ENCODE measurements around the gene JUND. TPM values are rescaled to one million over a fixed set of nuclear protein-coding genes. Genes with fewer than 3 reads are reported as not detected.

The JUND gene
- total and polyA plus RNA-seq, 2 of the 8 experiments (the other 6 are each of a cell fraction or from before 2014, with no cell fraction given): 54.0 to 77.5 TPM

- Histone ChIP-seq H3K27ac (ENCODE audit: low read depth, low read length) (no peak overlapping the region), H3K56ac (replicated peaks; ENCODE audit: insufficient read length, low read depth, low read length) (no peak overlapping the region), H3K27me3 (replicated peaks in 1 of 4; ENCODE audit: control insufficient read depth in 3 of 4, extremely low read depth in 1 of 4, insufficient read depth in 3 of 4, low read length in 3 of 4) (no peaks in the 10 kb centered on the region), H3K14ac (ENCODE audit: insufficient read length) (no peak overlapping the region), H3K23ac (ENCODE audit: insufficient read length) (no peak overlapping the region), H2BK120ac (replicated peaks; ENCODE audit: low read depth, low read length) (no peak overlapping the region), H3K18ac (ENCODE audit: extremely low read depth, low read length) (no peak overlapping the region), H3K4me2 (ENCODE audit: insufficient read depth in 1 of 2, low read depth in 2 of 2, low read length in 2 of 2) (no peak overlapping the region), H2BK5ac (ENCODE audit: low read depth, low read length) (no peak overlapping the region), H2AK5ac (ENCODE audit: low read depth, low read length) (no peak overlapping the region), H3K23me2 (ENCODE audit: low read depth, low read length) (peaks cover 5% of the 10 kb centered on the region; the same call in 1 of the 2 replicates), H4K91ac (replicated peaks; ENCODE audit: insufficient read length, low read length) (no peak overlapping the region), H3K4me3 (ENCODE audit: extremely low read depth in 1 of 4, insufficient read depth in 2 of 4, low read depth in 3 of 4, low read length in 4 of 4) (no peak overlapping the region), H2BK12ac (ENCODE audit: low read depth, low read length) (no peak overlapping the region), H3K9me3 (ENCODE audit: insufficient read depth in 2 of 2, low read depth in 1 of 2, low read length in 1 of 2) (no peaks in the 10 kb centered on the region), H3K4ac (replicated peaks; ENCODE audit: insufficient read length, low read depth, low read length) (no peak overlapping the region), H3K36me3 (ENCODE audit: control insufficient read depth in 2 of 4, insufficient read depth in 4 of 4, low read length in 3 of 4) (peaks cover 0 to 6% (median under 1%) of the 10 kb centered on the region in 4 experiments; a peak in 1 of 8 replicates), H3K79me2 (ENCODE audit: control insufficient read depth in 1 of 2, insufficient read depth in 2 of 2, low read length in 2 of 2) (no peaks in the 10 kb centered on the region), H3K4me1 (replicated peaks in 1 of 4; ENCODE audit: control insufficient read depth in 3 of 4, insufficient read depth in 4 of 4, low read length in 3 of 4) (peaks cover 0 to 25% (median 11%) of the 10 kb centered on the region in 4 experiments; a peak in 6 of 7 replicates), H3K79me1 (ENCODE audit: low read depth, low read length) (no peaks in the 10 kb centered on the region), H3K9ac (replicated peaks in 1 of 4; ENCODE audit: extremely low read depth in 1 of 4, low read depth in 3 of 4, low read length in 3 of 4) (no peak overlapping the region), H4K20me1 (replicated peaks in 1 of 2; ENCODE audit: control insufficient read depth in 1 of 2, insufficient read depth in 2 of 2, low read length in 2 of 2) (no peaks in the 10 kb centered on the region), H2AFZ (ENCODE audit: low read length) (no peak overlapping the region), H2BK20ac (ENCODE audit: low read length) (no peak overlapping the region), H4K8ac (ENCODE audit: extremely low read depth, insufficient read depth, low read length) (no peak overlapping the region), H4K5ac (ENCODE audit: insufficient read length, low read depth, low read length) (no peak overlapping the region), H2BK15ac (ENCODE audit: low read length) (no peak overlapping the region)
- POLR2A ChIA-PET (ENCODE audit: partially characterized antibody): interaction anchor here (0.7 to 10.4 kb wide), 7 partner anchors 9 to 27 kb away, joined by 3 to 141 read pairs (median 4); partner anchors contain the start of genes JUND and LSM4
- DNase-seq (ENCODE audit: low read depth in 1 of 2, low spot score in 2 of 2) (no peak), FAIRE-seq (no peak)
- CTCF ChIA-PET (ENCODE audit: partially characterized antibody): interaction anchor here (1.0 to 5.3 kb wide), 8 partner anchors 9 to 84 kb away, joined by 3 to 48 read pairs (median 8); partner anchors contain the start of genes GDF15, JUND and LSM4
- 86% methylated on average over 4 of the region's 4 CpGs; no CpG with 5 or more reads in 1 of the 2 experiments for WGBS, 2 experiments (ENCODE audit: extremely low coverage in 1 of 2, insufficient coverage in 1 of 2, insufficient read length in 1 of 2, insufficient replicate concordance in 2 of 2, low coverage in 1 of 2, low lambda C conversion rate in 2 of 2, missing lambda C conversion rate in 1 of 2)
- peak; percentile 89; the same call in 1 of the 2 replicates for TF ChIP-seq KDM1A (IDR thresholded peaks at IDR 0.05; ENCODE audit: borderline replicate concordance, low read length)
- TF ChIP-seq POLR2A (IDR thresholded peaks at IDR 0.05; ENCODE audit: control extremely low read depth in 1 of 2, low read depth in 2 of 2, low read length in 2 of 2): no peak
These were observed 20.3 kb upstream of the JUND start for GRCh38 chr19:18301718-18302111.

All from H1 (cell line).